Measurements from ENCODE around the gene ACTN1.

The ACTN1 gene

DNA sequence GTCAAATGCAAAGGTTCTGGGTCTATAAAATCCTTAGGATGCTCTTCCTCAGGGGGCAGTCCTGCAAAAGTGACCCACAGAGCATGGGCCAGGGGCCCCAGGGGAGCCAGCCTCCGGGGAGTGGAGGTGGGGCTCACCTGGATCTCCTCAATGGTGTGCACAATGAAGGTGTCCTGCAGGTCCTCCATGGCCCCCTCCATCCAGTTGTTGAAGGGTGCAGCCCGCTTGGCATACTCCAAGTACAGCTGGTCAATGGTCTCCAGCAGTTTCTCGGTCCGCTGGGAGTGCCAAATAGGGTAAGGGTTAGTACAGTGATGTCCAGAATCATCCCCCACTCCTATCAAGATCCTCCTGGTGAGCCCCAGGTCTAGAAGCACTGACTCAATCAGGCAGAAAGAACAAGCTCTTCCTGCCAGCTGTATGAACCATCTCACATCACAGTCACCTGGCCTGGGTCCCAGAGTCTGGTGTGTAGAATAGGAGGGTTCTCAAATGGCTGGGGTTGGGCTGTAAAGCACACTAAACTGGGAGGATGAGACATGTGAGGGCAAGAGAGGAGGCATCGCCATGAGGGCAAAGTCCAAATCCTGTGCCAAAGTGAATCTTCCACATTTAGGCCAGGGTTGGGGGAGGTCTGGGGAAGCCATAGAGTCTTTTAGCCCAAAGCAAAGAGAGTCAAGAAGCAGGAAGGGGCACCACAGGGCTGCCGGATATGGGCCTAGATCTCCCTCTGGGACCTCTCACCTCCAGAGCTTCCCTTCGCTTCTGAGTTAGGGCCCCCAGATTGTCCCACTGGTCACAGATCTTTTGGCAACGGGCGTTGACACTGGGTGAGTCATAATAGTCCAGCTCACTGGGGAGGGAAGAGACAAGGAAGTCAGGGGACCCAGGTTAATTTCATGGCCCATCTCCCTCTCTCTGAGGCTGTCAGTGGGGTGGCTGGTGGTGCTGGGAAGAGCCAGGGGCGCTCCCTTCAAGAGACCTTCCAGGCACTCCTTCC is 94.8 kb downstream of the ACTN1 start:
- DNase-seq: no peak

DNA sequence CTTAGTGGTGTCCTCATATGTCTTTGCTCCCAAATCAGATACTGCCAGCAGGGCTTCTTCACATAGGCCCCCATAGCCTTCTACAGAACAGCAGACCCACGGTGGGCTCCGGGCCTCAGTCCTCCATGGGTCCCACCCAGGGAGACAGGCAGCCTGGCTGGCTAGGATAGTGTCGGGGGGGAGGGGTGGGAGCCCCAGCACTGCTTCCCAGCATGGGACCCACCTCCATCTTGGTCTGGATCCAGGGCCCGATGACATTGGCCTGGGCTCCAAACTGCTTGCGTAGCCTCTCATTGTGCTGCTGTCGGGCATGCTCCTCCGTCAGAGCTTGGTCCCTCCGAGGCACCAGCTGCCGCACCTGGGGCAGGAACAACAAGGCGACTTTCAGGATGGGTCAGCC is 96.9 kb downstream of the ACTN1 start:
- no peak for DNase-seq

DNA sequence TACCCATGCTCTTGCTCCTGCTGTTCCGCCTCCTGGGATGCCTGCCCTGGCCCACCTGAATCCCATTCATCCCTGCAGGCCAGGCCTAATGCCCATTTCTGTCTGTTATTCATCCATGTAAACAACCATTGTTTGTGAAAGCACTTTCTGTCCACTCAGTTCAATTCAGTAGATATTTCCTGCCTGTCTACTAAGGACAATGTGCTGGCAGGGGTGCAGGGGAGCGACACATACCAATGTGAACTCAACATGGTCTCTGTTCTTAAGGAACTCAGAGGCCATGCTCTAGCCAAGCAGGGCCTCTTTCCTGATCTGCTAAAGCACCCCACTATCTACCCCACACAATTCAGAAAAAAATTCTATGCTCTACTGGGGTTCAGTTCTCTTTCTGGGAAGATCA is 97.7 kb downstream of the ACTN1 start:
- DNase-seq: no peak

DNA sequence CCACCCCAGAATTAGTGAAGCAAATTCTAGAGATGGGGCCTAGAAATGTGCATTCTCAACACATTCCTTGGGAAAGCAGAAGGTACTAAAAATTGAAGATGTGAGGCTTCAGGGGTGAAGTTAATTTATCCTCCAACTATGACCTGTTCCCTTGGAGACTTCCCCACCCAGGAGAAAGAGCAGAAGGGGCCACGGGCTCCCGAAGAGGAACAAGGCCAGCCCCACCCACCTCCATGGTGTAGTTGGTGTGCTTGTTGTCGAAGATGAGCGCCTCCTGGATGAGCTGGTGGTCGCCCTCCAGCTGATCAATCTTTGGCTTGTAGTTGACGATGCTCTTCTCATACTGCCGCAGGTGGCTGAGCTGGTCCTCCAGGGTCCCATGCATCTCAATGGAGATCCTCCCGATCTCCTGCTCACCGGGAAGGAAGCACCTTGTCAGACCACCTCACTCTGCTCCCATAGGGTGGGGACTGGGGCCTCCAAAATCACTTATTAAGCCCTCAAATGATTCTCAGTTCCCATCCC is 98.5 kb downstream of the ACTN1 start:
- DNase-seq: no peak

DNA sequence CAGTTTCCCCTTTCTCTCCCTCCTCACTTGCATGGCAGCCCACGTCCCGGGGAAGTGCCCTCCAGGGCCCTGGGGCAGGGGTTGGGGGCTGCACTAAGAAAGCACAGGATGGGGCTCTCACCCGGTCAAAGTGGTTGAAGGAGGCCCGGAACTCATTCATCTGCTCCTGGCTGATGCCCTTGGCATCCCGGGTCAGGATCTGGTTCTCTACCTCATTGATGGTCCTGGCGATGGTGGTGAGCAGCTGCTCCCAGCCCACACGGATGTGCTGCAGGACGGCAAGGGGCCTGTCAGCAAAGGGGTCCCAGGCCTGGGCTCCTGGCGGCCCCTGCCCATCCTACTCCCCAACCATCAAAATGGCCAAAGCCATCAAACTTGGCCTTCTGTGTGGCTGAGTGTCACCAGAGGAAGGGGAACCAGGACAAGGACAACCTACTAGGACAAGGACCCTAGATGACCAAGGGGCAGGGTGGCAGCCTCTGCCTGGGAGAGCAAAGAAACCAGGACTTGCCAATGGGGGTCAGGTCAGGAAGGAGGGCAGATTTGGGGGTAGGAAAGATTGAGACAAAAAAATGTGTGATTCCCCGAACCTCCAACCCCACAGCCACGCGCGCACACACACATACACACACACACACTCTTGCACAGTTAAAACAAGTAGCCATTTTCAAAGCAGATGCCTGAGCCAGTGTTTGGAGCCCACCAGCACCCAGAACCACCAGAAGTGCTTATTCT is 99.1 kb downstream of the ACTN1 start:
- DNase-seq: no peak

DNA sequence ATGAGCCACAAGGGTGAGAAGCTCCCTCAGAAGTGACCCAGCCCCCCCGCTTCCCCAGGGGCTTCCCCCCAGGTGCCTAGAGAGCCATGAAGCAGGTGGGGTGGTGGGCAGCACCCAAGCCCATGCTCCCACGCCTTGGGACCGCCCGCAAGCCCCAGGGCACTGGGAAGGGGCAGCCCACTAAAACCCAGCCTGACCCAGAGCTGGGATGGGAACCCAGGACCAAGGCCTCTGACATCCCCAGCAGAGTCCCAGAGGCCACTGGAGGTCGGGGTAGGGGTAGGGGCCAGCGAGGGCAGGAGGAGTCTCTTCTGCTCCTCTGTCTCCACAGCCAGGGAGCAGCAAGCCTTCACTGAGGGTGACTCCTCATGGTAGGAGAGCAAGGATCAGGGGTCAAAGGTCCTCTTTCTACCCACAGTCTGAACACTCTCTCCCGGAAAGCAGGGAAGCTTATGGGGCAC is 99.8 kb downstream of the ACTN1 start:
- DNase-seq: no peak

DNA sequence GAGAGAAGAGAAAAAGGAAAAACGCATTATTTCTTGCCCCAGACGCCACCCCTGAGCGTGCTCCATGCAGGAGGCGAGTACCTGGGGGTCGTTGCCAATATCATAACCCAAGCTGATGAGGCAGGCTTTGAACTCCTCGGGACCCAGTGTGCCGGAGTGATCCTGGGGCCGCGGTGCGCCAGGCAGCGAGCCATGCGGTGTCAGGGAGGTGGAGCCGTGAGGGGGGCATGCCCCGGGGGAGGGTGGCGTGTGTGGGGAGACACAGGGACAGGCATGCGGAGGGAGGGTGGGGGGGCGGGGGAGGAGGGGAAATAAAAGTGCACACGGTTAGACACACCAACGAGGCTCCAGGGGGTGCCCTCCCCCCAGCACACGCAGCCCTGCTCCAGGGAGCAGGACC is 100.2 kb downstream of the ACTN1 start:
- DNase-seq: no peak

DNA sequence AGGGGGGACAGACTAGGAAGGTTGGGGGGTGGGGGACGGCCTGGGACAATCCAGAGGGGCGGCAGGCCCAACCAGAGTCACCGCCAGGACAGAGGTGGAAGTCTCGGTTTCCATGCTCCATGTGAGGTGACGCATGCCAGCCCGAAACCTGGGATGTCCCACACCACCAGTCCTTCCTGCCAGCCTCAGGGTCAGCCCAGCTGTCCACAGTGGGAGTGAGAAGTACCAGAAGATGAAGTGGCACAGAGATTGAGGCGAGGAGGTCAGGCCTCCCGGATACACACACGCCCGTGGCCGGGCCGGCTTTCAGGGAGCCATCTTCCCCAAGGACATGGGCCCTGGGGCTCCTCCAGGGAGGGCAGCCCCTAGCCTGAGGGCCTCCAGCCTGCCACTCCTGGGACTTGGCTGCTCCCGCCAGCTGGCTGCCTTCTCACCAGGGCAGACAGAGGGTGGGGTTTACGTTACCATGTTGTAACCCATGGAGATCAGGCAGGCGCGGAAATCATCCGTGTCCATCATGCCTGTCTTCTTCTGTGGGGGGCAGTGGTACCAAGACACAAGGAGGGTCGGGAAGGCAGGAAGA is 101.0 kb downstream of the ACTN1 start:
- DNase-seq: no peak

DNA sequence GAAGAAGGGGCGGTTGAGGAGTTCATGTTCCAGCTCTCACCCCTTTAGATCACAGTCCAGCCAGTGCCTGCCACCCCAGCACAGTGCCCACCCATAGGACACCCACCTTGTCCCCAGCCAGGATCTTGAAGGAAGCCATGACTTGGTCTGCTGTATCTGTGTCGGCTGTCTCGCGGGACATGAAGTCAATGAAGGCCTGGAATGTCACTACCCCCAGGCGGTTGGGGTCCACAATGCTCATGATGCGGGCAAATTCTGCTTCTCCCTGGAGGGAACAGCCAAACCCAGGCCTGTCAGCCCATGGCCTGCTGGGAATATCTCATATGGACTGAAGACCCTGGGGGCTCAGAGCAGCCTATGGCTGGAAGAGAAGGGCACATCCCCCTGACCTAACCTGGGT is 102.1 kb downstream of the ACTN1 start:
- no peak for DNase-seq

DNA sequence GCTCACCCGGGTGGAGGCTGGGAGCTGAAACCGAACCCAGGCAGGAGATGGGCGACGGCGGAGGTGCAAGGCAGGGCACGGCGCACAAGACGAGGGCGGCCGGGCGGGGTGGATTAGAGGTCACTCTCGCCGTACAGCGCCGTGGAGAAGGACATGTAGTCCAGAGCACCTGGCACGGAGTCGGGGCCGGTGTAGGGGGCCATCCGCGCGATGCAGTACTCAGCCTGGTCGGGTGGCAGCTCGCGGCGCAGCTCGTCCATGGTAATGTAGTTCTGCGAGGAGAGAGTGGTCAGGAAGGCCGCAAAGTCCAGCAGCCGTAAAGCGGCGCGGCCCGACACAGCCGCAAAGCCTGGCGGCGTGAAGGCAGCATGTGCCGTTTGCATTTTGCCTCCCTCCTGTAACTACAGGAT is 104.4 kb downstream of the ACTN1 start:
- DNase-seq: no peak

DNA sequence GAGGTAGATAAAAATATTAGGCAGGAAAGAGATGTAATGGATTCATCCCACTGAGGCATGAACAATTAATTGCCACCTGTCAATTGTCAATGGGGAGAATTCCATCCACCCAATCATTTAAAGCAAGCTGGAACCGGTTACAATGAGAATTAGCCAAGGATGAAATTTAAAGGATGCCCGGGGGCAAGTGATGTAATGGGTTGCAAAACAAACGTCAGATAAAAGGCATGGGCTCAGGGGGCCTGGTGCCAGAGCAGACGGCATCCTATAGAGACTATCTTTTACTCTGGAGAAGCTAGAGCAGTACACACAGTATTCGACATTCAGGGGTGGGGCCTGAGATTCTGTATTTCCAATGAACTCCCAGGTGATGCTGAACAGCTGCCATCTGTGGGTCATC is 105.7 kb downstream of the ACTN1 start:
- DNase-seq: no peak

DNA sequence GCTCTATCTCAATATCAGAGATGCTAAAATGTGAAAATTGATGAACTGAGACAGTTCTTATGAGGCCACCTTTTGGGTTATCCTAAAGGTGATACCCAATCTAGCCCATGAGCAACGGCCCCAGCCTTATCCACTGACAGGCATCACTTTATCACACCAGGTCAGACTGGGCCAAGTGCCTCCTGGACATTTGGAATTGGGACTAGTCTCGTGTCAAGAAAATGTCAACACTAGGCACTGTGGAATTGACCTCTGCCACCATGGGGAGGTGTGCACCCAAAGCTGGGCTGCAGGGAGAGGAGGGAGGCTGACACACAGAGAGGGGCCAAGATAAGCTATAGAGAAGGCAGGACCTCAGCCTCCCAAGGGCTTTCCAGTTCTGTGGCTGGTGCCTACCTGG is 107.7 kb downstream of the ACTN1 start:
- no peak for DNase-seq

DNA sequence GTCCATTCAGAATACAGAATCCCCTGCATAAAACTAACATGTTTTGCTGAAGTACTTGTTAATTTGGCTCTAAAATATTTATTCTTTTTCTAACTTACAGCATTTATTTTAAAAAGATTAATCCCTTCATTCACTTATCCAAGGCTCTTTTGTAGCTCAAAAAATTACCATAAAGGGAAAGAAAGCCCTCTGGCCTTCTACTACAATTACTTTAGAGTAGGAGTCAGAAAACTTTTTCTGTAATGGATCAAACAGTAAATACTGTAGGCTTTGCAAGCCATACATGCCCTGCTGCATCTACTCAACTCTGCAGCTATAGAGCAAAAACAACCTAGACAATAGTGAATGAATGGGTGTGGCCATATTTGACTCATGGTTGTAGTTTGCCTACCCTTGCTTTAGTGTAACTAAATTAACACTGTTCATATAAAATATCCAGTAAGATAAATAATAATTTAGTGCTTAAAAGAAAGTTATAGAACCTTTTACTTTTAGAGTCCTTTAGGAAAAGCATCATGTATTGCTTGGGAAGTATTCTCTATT is 112.0 kb downstream of the ACTN1 start:
- DNase-seq: no peak

DNA sequence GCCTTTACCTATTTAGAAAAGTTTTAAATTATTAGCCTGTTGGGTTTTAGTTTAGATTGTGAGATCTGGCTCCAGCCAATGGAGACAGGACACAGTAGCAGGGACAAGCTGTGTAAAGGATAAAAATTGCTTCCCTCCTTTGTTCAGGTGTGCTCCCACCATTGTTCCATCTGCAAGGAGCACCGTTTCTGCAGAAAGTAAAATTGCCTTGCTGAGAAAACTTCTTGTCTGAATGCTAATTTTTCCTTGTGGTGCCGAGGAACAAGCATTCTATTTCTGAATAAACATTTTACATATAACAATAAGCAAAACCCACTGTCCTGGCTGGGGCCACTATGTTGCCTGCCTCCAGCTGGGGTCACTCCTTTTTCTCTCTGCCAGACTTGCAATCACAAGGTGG is 113.6 kb downstream of the ACTN1 start:
- no peak for DNase-seq

DNA sequence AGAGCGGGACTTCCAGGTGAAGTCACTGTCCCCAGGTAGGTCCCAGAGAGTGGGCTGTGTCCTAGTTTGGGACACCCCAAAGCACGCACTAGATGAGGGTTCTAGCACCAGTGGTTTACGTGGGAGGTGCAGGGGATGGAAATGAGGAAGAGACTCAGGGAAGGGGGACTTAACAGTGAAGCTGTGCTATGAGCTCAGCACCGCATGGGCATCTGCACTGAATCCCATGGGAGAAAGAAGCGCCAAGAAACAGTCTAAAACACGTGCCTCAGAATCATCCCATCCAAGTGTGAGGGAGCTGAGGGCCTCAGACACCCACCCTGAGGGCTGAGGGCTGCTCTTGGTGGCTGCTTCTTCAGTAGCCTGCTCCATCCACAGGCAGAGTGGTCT is 114.7 kb downstream of the ACTN1 start:
- peak in 1 of 2 donors; percentile 57 for DNase-seq

DNA sequence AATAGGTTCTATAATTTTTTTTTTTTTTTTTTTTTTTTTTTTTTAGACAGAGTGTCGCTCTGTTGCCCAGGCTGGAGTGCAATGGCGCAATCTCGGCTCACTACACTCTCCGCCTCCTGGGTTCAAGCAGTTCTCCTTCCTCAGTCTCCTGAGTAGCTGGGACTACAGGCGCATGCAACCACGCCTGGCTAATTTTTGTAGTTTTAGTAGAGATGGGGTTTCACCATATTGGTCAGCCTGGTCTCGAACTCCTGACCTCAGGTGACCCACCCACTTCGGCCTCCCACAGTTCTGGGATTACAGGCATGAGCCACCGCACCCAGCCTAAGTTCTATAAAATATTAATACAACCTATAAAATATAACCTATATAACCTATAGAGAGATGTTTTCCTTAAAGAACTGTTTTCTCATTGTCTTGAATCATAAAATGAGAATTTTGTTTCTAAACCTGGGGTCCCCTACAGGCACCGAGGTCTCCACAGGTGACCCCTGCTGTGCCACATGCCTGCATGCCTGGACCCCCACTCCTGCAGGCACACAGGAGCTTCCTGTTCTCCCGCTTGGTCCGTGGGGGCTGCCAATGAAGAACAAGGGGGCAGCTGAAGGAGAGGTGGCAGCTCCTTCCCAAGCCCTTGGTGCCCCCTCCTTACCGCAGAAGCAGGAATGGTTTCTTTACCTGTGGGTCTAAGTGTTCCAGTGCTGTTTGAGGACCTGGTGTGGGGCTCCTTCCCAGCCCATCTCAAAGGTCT is 115.3 kb downstream of the ACTN1 start:
- no peak for DNase-seq

DNA sequence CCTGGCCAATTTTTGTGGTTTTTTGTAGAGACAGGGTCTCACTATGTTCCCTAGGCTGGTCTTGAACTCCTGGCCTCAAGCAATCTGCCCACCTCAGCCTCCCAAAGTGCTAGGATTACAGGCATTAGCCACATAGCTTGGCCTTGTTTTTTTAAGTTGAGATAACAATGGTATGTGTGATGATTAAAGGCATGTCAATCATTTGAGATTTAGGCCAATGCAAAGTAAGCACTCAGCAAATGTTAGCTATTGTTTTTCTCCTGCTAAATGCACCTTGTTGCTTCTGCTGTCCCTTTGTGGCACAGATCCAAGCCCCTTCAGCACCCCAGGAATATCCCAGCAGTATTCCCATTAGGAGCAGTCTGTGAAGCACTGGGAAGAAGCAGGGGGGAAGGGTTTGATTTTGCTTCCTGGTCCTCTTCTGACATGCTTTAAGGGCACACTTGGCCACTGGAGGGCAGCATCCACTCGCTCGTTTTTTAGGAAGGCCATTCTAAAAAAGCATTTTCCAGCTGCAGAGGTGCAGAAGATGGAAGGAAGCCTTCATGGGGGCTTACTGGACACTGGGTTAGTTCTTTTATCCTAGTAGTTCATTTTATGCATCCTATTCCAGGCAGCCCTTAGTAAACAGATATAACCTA is 116.0 kb downstream of the ACTN1 start:
- DNase-seq: peak; percentile 62 to 88

DNA sequence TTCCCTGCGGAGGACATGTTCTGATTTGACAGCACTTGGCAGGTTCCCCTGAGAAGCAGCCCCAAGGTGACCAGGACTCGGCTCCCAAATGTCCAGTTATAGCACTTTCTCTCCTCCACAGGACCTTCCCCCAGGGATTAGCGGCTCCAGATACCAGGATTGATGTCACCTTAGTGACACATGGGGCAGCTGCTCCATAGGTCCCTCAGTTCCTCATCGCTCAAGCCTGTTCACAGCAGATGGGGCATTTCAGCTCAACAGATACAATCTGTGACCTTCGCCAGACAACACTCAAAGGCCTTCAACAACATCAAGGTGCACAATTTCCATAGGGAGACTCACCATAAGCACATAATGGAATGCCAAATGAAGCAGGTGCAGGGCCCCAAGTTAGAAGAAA is 118.3 kb downstream of the ACTN1 start:
- no peak for DNase-seq

DNA sequence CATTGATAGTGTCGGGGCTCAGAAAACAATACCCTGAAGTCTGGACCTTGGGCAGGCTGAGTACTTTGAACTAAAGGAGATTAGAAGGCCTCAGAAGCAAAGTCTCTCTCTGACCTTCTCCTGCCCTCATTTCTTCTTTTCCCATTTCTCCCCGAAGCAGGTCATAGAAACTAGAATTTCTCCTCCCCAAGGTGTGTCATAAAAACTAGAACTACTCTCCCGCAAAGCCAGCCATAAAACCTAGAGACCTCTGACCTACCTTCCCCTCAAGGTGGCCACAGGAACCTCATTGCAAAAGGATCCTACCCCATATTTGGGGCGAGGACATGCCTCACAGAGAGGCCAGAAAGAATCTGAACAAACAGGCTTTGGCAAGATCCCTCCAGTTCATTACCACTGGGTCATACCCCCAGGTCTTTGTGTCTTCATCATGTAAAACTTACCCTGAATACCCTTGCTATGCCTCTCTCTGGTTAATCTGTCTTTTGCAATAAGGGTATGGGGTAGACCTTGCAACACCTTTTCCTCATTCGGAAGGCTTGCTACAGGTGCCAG is 121.5 kb downstream of the ACTN1 start:
- no peak for DNase-seq

DNA sequence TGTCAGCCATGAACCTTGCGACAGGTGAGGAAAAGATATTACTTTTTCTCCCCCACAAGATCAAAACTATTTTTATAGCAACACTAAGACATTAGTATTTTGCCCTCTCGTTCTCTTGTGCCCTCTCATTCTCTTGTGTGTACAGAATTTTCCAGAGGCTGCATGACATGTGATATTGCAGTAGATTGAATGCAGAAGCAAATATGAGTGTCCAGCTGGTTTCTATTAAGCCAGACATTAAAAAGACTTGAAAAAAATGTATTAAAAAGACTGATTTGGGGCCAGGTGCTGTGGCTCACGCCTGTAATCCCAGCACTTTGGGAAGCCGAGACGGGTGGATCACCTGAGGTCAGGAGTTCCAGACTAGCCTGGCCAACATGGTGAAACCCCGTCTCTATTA is 122.5 kb downstream of the ACTN1 start:
- no peak for DNase-seq

DNA sequence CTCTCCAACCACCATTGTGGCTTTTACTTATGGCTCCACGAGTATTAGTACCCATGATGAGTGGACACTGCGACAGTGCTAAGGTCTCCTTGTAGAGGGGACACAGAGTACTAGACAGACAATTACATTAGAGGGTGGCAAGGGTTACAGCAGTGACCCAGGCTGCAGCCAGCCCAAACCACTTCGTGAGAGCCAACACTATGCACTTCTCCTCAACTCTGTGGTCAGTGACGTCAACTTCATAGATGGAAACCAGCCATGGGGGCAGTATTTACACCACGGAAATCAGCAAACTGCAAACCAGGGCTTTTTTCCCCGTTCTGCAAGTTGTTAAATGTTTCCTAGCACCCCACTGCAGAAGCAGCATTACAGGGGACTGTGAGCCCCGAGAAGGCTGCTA is 124.7 kb downstream of the ACTN1 start:
- DNase-seq: no peak

DNA sequence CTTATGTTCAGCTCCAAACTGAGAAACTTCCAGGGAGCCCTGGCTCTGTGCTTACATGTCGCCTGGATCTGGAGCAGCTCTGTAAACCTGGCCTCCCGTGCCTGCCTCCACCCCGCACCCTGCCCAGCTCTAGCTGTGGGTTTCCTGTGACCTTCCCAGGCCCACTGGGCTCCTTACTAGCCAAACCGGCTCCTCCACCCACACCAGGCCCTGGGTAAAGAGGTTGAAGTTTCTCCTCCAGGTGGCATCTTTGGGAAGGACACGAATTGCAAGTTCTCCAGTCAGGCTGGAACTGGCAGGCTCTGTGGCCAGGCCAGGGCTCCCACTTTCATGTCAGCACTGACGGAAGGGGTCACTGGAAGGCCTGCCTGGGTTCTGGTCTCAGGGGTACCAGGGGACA is 125.4 kb downstream of the ACTN1 start:
- no peak for DNase-seq
